HG03025 (cell line): ENCODE measurements around the gene INTS12.

Experiments used
- ATAC-seq: cut with Tn5 transposase; IDR thresholded peaks from one replicate; pipeline ENCODE4 v1.9.1; 2021; ENCODE audit warnings: mild to moderate bottlenecking, moderate library complexity; ENCODE audit not compliant: unreplicated experiment, low FRiP score

INTS12 gene

GRCh38 chr4:105633241-105633640 is 75.2 kb downstream of the INTS12 start:
- no peak for ATAC-seq
